ENCODE data around the gene CNPY1. TPM values are rescaled to one million over a fixed set of nuclear protein-coding genes. Genes with fewer than 3 reads are reported as not detected.

The CNPY1 gene
- total RNA-seq, 1 donor from 2014 or later, result not detected

- Mint-ChIP-seq H3K4me3 (no peak overlapping the region), H3K36me3 (no peaks in the 10 kb centered on the region), H3K4me1 (ENCODE audit: unreplicated experiment) (peaks cover 11% of the 10 kb centered on the region), H3K9me3 (no peaks in the 10 kb centered on the region), H3K27ac (no peak overlapping the region), H3K27me3 (peaks cover 71% of the 10 kb centered on the region)
- no peak for TF ChIP-seq CTCF (conservative IDR thresholded peaks at IDR 0.05)
- DNase-seq (ENCODE audit: extremely low spot score, unreplicated experiment), result no peak
Observed at GRCh38 chr7:155536451-155536850, 9.9 kb downstream of the CNPY1 start.

GRCh38 chr7:155534691-155535090 is 11.7 kb downstream of the CNPY1 start:
- Mint-ChIP-seq H3K4me1 (ENCODE audit: unreplicated experiment) (peaks cover 11% of the 10 kb centered on the region), H3K36me3 (no peaks in the 10 kb centered on the region), H3K9me3 (no peaks in the 10 kb centered on the region), H3K4me3 (peak overlapping the region; percentile 67), H3K27ac (no peak overlapping the region), H3K27me3 (peaks cover 81% of the 10 kb centered on the region)
- no peak for DNase-seq (ENCODE audit: extremely low spot score, unreplicated experiment)
- TF ChIP-seq CTCF (conservative IDR thresholded peaks at IDR 0.05), result no peak

- peaks cover 82% of the 10 kb centered on the region for H3K27me3 Mint-ChIP-seq
- no peak for DNase-seq (ENCODE audit: extremely low spot score, unreplicated experiment)
- H3K27ac Mint-ChIP-seq, result no peak overlapping the region
- TF ChIP-seq CTCF (conservative IDR thresholded peaks at IDR 0.05), result peak; percentile 83
- no peaks in the 10 kb centered on the region for H3K9me3 Mint-ChIP-seq
- H3K4me1 Mint-ChIP-seq (ENCODE audit: unreplicated experiment), result peaks cover 11% of the 10 kb centered on the region
- H3K36me3 Mint-ChIP-seq, result no peaks in the 10 kb centered on the region
- peak overlapping the region; percentile 74 for H3K4me3 Mint-ChIP-seq
Observed at GRCh38 chr7:155533827-155534690, 12.3 kb downstream of the CNPY1 start.

GRCh38 chr7:155533120-155533826 is 13.1 kb downstream of the CNPY1 start:
- no peak for DNase-seq (ENCODE audit: extremely low spot score, unreplicated experiment)
- Mint-ChIP-seq H3K36me3 (no peaks in the 10 kb centered on the region), H3K4me3 (peak overlapping the region; percentile 74), H3K27me3 (peaks cover 86% of the 10 kb centered on the region), H3K9me3 (no peaks in the 10 kb centered on the region), H3K27ac (no peak overlapping the region), H3K4me1 (ENCODE audit: unreplicated experiment) (peaks cover 11% of the 10 kb centered on the region)
- TF ChIP-seq CTCF (conservative IDR thresholded peaks at IDR 0.05), result no peak

GRCh38 chr7:155532792-155533119 is 13.6 kb downstream of the CNPY1 start:
- Mint-ChIP-seq H3K9me3 (no peaks in the 10 kb centered on the region), H3K36me3 (no peaks in the 10 kb centered on the region), H3K4me3 (peak overlapping the region; percentile 37), H3K4me1 (ENCODE audit: unreplicated experiment) (peaks cover 11% of the 10 kb centered on the region), H3K27ac (no peak overlapping the region), H3K27me3 (peaks cover 87% of the 10 kb centered on the region)
- no peak for DNase-seq (ENCODE audit: extremely low spot score, unreplicated experiment)
- no peak for TF ChIP-seq CTCF (conservative IDR thresholded peaks at IDR 0.05)
